Neuronal stem cell (in vitro differentiated cells): ENCODE results near the gene KRT31.

ENCODE experiments used
- DNase-seq: peaks from one replicate; pipeline ENCODE4 v3.0.0-alpha.2; 2013; ENCODE audit warnings: low spot score
- H2AFZ ChIP-seq: one replicate; pipeline ENCODE4 v1.6.1; 2013; ENCODE audit warnings: mild to moderate bottlenecking, low read length, inconsistent platforms
- H2AK5ac ChIP-seq: 2 replicates; pipeline ENCODE4 v1.6.1; 2013; ENCODE audit warnings: low read depth, mild to moderate bottlenecking, inconsistent platforms, low read length, moderate library complexity, mixed read lengths
- H2BK120ac ChIP-seq: 2 replicates; pipeline ENCODE4 v1.6.1; 2013; ENCODE audit warnings: low read depth, mild to moderate bottlenecking, inconsistent platforms, low read length, moderate library complexity, mixed read lengths
- H2BK12ac ChIP-seq: one replicate; pipeline ENCODE4 v1.6.1; 2013; ENCODE audit warnings: low read length, inconsistent platforms
- H2BK15ac ChIP-seq: 2 replicates; pipeline ENCODE4 v1.6.1; 2013; ENCODE audit warnings: mild to moderate bottlenecking, low read length, inconsistent platforms, mixed read lengths
- H2BK5ac ChIP-seq: one replicate; pipeline ENCODE4 v1.6.1; 2013; ENCODE audit warnings: inconsistent platforms, mild to moderate bottlenecking, low read length, moderate library complexity
- H3K14ac ChIP-seq: one replicate; pipeline ENCODE4 v1.6.1; 2013; ENCODE audit warnings: low read length, inconsistent platforms
- H3K18ac ChIP-seq: 2 replicates; pipeline ENCODE4 v1.6.1; 2013; ENCODE audit warnings: low read length, inconsistent platforms
- H3K23ac ChIP-seq: 2 replicates; pipeline ENCODE4 v1.6.1; 2013; ENCODE audit warnings: low read depth, mild to moderate bottlenecking, mixed read lengths, low read length, inconsistent platforms; ENCODE audit not compliant: poor library complexity
- H3K27ac ChIP-seq: replicated peaks from 3 replicates; pipeline ENCODE4 v1.5.1; 2013; ENCODE audit warnings: low read length, inconsistent platforms
- H3K27me3 ChIP-seq, 3 experiments: 2 replicates each; pipeline ENCODE4 v1.6.1; 2013; ENCODE audit warnings: low read length in 3 of 3, mild to moderate bottlenecking in 2 of 3, inconsistent platforms in 1 of 3, low read depth in 1 of 3, mixed read lengths in 1 of 3, moderate library complexity in 1 of 3; ENCODE audit not compliant: control insufficient read depth in 3 of 3, insufficient read depth in 3 of 3
- H3K36me3 ChIP-seq, 2 donors: replicated peaks in 1 of 2; 2 replicates each; pipeline ENCODE4 v1.6.1; 2013; ENCODE audit warnings: low read length in 2 of 2; ENCODE audit not compliant: control insufficient read depth in 2 of 2, insufficient read depth in 2 of 2
- H3K4ac ChIP-seq: 2 replicates; pipeline ENCODE4 v1.6.1; 2013; ENCODE audit warnings: inconsistent platforms, mild to moderate bottlenecking, low read length, moderate library complexity
- H3K4me1 ChIP-seq, 2 donors: 1 replicate in 1 of 2; 2 replicates in 1 of 2; pipeline ENCODE4 v1.6.1; 2013; ENCODE audit warnings: low read length in 2 of 2, low read depth in 1 of 2; ENCODE audit not compliant: control insufficient read depth in 2 of 2, insufficient read depth in 1 of 2
- H3K4me2 ChIP-seq: one replicate; pipeline ENCODE4 v1.6.1; 2013; ENCODE audit warnings: mild to moderate bottlenecking, low read length, inconsistent platforms; ENCODE audit not compliant: insufficient read depth, poor library complexity, severe bottlenecking
- H3K4me3 ChIP-seq, 2 donors: 2 replicates each; pipeline ENCODE4 v1.5.1; 2013; ENCODE audit warnings: low read length in 2 of 2, mild to moderate bottlenecking in 2 of 2, inconsistent platforms in 1 of 2, moderate library complexity in 1 of 2
- H3K79me1 ChIP-seq: one replicate; pipeline ENCODE4 v1.6.1; 2013; ENCODE audit warnings: low read depth, mild to moderate bottlenecking, inconsistent platforms, low read length, moderate library complexity
- H3K9ac ChIP-seq: one replicate; pipeline ENCODE4 v1.6.1; 2013; ENCODE audit warnings: mild to moderate bottlenecking, low read depth, low read length, inconsistent platforms; ENCODE audit not compliant: poor library complexity
- H3K9me3 ChIP-seq, 2 donors: replicated peaks in 1 of 2; 2 replicates each; pipeline versions ENCODE3 to v1.6.1; 2013; ENCODE audit warnings: low read length in 2 of 2, mild to moderate bottlenecking in 2 of 2, inconsistent platforms in 1 of 2, low read depth in 1 of 2, mixed read lengths in 1 of 2, moderate library complexity in 1 of 2; ENCODE audit not compliant: control insufficient read depth in 2 of 2, insufficient read depth in 1 of 2
- H4K8ac ChIP-seq: one replicate; pipeline ENCODE4 v1.6.1; 2013; ENCODE audit warnings: low read depth, mild to moderate bottlenecking, inconsistent platforms, low read length, moderate library complexity
- H4K91ac ChIP-seq: one replicate; pipeline ENCODE4 v1.6.1; 2013; ENCODE audit warnings: low read length, low read depth, mild to moderate bottlenecking, inconsistent platforms; ENCODE audit not compliant: poor library complexity
- WGBS, 2 donors: extraction: QIAGEN DNeasy Blood & Tissue Kit; methylation state at CpG; one replicate each; pipeline ENCODE4 v1.1.7; 2013; ENCODE audit warnings: missing lambda C conversion rate in 2 of 2, mixed read lengths in 1 of 2; ENCODE audit not compliant: insufficient read length in 2 of 2, insufficient replicate concordance in 1 of 2; ENCODE audit errors: extremely low coverage in 2 of 2; 5-methylcytosine and 5-hydroxymethylcytosine counted together

Gene KRT31

GRCh38 chr17:41393294-41393693, 4.1 kb downstream of the KRT31 start:
- no peak overlapping the region for H3K4ac ChIP-seq
- no peak overlapping the region for H2AK5ac ChIP-seq
- no peak overlapping the region for H3K4me2 ChIP-seq
- H3K9me3 ChIP-seq: no peaks in the 10 kb centered on the region
- H3K9ac ChIP-seq: no peak overlapping the region
- no peaks in the 10 kb centered on the region for H3K36me3 ChIP-seq
- no peak overlapping the region for H4K91ac ChIP-seq
- H3K18ac ChIP-seq: no peak overlapping the region
- peaks cover 0 to 4% (median 0%) of the 10 kb centered on the region in 3 experiments for H3K27me3 ChIP-seq
- no peak overlapping the region for H3K23ac ChIP-seq
- no peak overlapping the region for H4K8ac ChIP-seq
- no peak overlapping the region for H2BK15ac ChIP-seq
- no peak overlapping the region for H3K27ac ChIP-seq
- H3K4me1 ChIP-seq: no peaks in the 10 kb centered on the region
- H2BK5ac ChIP-seq: no peak overlapping the region
- H2BK120ac ChIP-seq: no peak overlapping the region
- no peak overlapping the region for H2BK12ac ChIP-seq
- H2AFZ ChIP-seq: no peak overlapping the region
- no peak overlapping the region for H3K14ac ChIP-seq
- DNase-seq: no peak
- no peaks in the 10 kb centered on the region for H3K79me1 ChIP-seq
- WGBS, 2 donors: no CpG with 5 or more reads among the region's 5 CpGs
- no peak overlapping the region for H3K4me3 ChIP-seq

GRCh38 chr17:41392278-41392677, 5.1 kb downstream of the KRT31 start:
- H3K36me3 ChIP-seq: no peaks in the 10 kb centered on the region
- no peak overlapping the region for H3K27ac ChIP-seq
- H2AK5ac ChIP-seq: no peak overlapping the region
- no CpG with 5 or more reads among the region's 1 CpG for WGBS, 2 donors
- H3K4ac ChIP-seq: no peak overlapping the region
- H2AFZ ChIP-seq: no peak overlapping the region
- H3K14ac ChIP-seq: no peak overlapping the region
- no peaks in the 10 kb centered on the region for H3K4me1 ChIP-seq
- H2BK15ac ChIP-seq: no peak overlapping the region
- no peak for DNase-seq
- H3K23ac ChIP-seq: no peak overlapping the region
- no peaks in the 10 kb centered on the region for H3K79me1 ChIP-seq
- no peak overlapping the region for H2BK5ac ChIP-seq
- H2BK120ac ChIP-seq: no peak overlapping the region
- H4K8ac ChIP-seq: no peak overlapping the region
- H3K27me3 ChIP-seq: peaks cover 0 to 4% (median 0%) of the 10 kb centered on the region in 3 experiments
- H2BK12ac ChIP-seq: no peak overlapping the region
- no peak overlapping the region for H3K9ac ChIP-seq
- H3K9me3 ChIP-seq: no peaks in the 10 kb centered on the region
- no peak overlapping the region for H4K91ac ChIP-seq
- no peak overlapping the region for H3K4me2 ChIP-seq
- no peak overlapping the region for H3K4me3 ChIP-seq
- no peak overlapping the region for H3K18ac ChIP-seq

GRCh38 chr17:41391535-41391934, 5.9 kb downstream of the KRT31 start:
- H3K14ac ChIP-seq: no peak overlapping the region
- H3K36me3 ChIP-seq: no peaks in the 10 kb centered on the region
- H3K23ac ChIP-seq: no peak overlapping the region
- H3K4me1 ChIP-seq: no peaks in the 10 kb centered on the region
- H3K27ac ChIP-seq: no peak overlapping the region
- no peak overlapping the region for H3K18ac ChIP-seq
- WGBS, 2 donors: no CpG with 5 or more reads among the region's 2 CpGs
- no peak overlapping the region for H2AFZ ChIP-seq
- H3K9ac ChIP-seq: no peak overlapping the region
- no peak overlapping the region for H4K8ac ChIP-seq
- H4K91ac ChIP-seq: no peak overlapping the region
- no peak overlapping the region for H2BK120ac ChIP-seq
- H3K4me3 ChIP-seq: no peak overlapping the region
- no peak for DNase-seq
- H2BK12ac ChIP-seq: no peak overlapping the region
- H2AK5ac ChIP-seq: no peak overlapping the region
- H3K27me3 ChIP-seq: peaks cover 0 to 4% (median 0%) of the 10 kb centered on the region in 3 experiments
- H3K4ac ChIP-seq: no peak overlapping the region
- H3K9me3 ChIP-seq: no peaks in the 10 kb centered on the region
- no peak overlapping the region for H2BK5ac ChIP-seq
- H2BK15ac ChIP-seq: no peak overlapping the region
- no peaks in the 10 kb centered on the region for H3K79me1 ChIP-seq
- no peak overlapping the region for H3K4me2 ChIP-seq

- no CpG with 5 or more reads among the region's 7 CpGs for WGBS, 2 donors
- no peaks in the 10 kb centered on the region for H3K79me1 ChIP-seq
- no peak overlapping the region for H2BK12ac ChIP-seq
- no peak overlapping the region for H2BK5ac ChIP-seq
- no peak overlapping the region for H2AFZ ChIP-seq
- H2BK120ac ChIP-seq: no peak overlapping the region
- no peak overlapping the region for H3K14ac ChIP-seq
- H3K4me1 ChIP-seq: no peaks in the 10 kb centered on the region
- H3K36me3 ChIP-seq: no peaks in the 10 kb centered on the region
- DNase-seq: no peak
- H3K4me3 ChIP-seq: no peak overlapping the region
- no peak overlapping the region for H2AK5ac ChIP-seq
- no peak overlapping the region for H2BK15ac ChIP-seq
- H4K8ac ChIP-seq: no peak overlapping the region
- no peak overlapping the region for H3K9ac ChIP-seq
- H4K91ac ChIP-seq: no peak overlapping the region
- no peak overlapping the region for H3K4me2 ChIP-seq
- no peak overlapping the region for H3K27ac ChIP-seq
- no peak overlapping the region for H3K18ac ChIP-seq
- H3K4ac ChIP-seq: no peak overlapping the region
- peaks cover 0 to 1% (median 0%) of the 10 kb centered on the region in 3 experiments for H3K27me3 ChIP-seq
- H3K23ac ChIP-seq: no peak overlapping the region
- H3K9me3 ChIP-seq: no peaks in the 10 kb centered on the region
Measured at GRCh38 chr17:41390411-41390938, 6.9 kb downstream of the KRT31 start.
